ENCODE results near the gene PIK3CB. TPM values are rescaled to one million over a fixed set of nuclear protein-coding genes. Genes with fewer than 3 reads are reported as not detected.
A peak's percentile ranks its signal among the peaks of the same experiment; 100 is the strongest.

PIK3CB gene
- polyA plus RNA-seq, 3 donors: 14.1 to 33.6 (median 20.4) TPM

DNA sequence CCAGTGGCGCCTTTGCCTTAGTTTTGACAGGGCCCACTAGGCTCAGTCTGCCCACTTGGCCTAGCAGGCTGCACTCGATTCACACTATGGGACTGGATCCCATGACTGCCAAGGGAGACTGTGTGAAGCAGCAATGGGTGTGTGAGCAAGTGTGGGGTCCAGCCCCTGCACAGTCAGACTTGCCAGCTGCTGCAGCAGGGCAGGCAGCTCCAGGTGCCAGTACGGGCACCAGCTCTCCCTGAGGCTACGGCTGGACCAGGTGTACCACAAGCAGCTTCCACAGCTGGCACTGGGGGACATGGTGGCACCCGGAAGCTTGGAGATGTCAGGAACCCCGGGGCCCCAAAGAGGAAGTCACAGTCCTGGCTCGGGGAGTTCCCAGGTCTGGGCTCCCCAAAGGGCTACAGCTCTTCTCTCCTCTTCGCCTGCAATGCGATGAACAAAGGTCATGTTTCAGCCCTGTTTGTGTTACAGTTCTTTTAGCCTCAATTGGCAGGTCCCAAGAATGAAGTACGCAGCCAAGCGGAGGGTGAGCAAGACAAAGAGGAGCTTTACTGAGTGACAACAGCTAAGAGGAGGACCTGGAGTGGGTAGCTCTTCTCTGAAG, 67.1 kb downstream of the PIK3CB start:
- Mint-ChIP-seq H3K9me3 (peaks cover 9 to 29% (median 15%) of the 10 kb centered on the region in 7 donors), H3K27ac (peak overlapping the region in 4 of 7 donors; percentile 36 to 81 (median 59)), H3K36me3 (peaks cover 20 to 49% of the 10 kb centered on the region in 2 donors), H3K4me3 (no peak overlapping the region), H3K4me1 (peaks cover 5% of the 10 kb centered on the region), H3K27me3 (ENCODE audit: low read depth in 3 of 3) (no peaks in the 10 kb centered on the region)
- H2AFZ ChIP-seq (ENCODE audit: insufficient read depth, low read depth, low read length, poor library complexity, severe bottlenecking): no peak overlapping the region
- peaks cover 13 to 15% of the 10 kb centered on the region in 2 donors for H3K9me3 ChIP-seq (replicated peaks in 1 of 2; ENCODE audit: control insufficient read depth in 1 of 2, insufficient read depth in 1 of 2, low read length in 2 of 2)
- no peaks in the 10 kb centered on the region for H3K4me1 ChIP-seq (ENCODE audit: control insufficient read depth in 1 of 2, insufficient read depth in 2 of 2, low read length in 2 of 2)
- peak overlapping the region in 1 of 2 donors; percentile 59 for H3K27ac ChIP-seq (ENCODE audit: low read depth in 1 of 2, low read length in 2 of 2)
- peaks cover 64% of the 10 kb centered on the region for H4K20me1 ChIP-seq (ENCODE audit: insufficient read depth, low read length)
- WGBS (ENCODE audit: insufficient coverage): 99% methylated on average over 9 of the region's 11 CpGs
- no peaks in the 10 kb centered on the region for H3K27me3 ChIP-seq (ENCODE audit: control insufficient read depth in 2 of 2, insufficient read depth in 2 of 2, low read length in 2 of 2)
- intact Hi-C loops (cut with micrococcal nuclease): no loop called here
- no peak overlapping the region for H3K9ac ChIP-seq (ENCODE audit: insufficient read depth, low read length, poor library complexity, severe bottlenecking)
- no peak for TF ChIP-seq CTCF (IDR thresholded peaks at IDR 0.05)
- H3K36me3 ChIP-seq (replicated peaks in 1 of 2; ENCODE audit: control insufficient read depth in 1 of 2, insufficient read depth in 2 of 2, low read length in 2 of 2): peaks cover 23 to 31% of the 10 kb centered on the region in 2 donors
- H3K4me2 ChIP-seq (replicated peaks; ENCODE audit: extremely low read depth, low read length, poor library complexity, severe bottlenecking): no peak overlapping the region
- no peak for DNase-seq
- no peak overlapping the region for H3K4me3 ChIP-seq (replicated peaks in 1 of 3; ENCODE audit: low read depth in 2 of 3, low read length in 3 of 3)
- peaks cover 92% of the 10 kb centered on the region for H3K79me2 ChIP-seq (ENCODE audit: insufficient read depth, low read length)

- DNase-seq: no peak
- WGBS (ENCODE audit: insufficient coverage): no CpG with 5 or more reads among the region's 2 CpGs
These were observed 73.7 kb downstream of the PIK3CB start for GRCh38 chr3:138761002-138761401.

More at GRCh38 chr3:138761002-138761401, 73.7 kb downstream of the PIK3CB start:
- Histone ChIP-seq H3K27me3 (ENCODE audit: control insufficient read depth in 2 of 2, insufficient read depth in 2 of 2, low read length in 2 of 2) (no peaks in the 10 kb centered on the region), H3K79me2 (ENCODE audit: insufficient read depth, low read length) (peaks cover 73% of the 10 kb centered on the region), H3K36me3 (replicated peaks in 1 of 2; ENCODE audit: control insufficient read depth in 1 of 2, insufficient read depth in 2 of 2, low read length in 2 of 2) (peaks cover 9 to 22% of the 10 kb centered on the region in 2 donors), H3K9ac (ENCODE audit: insufficient read depth, low read length, poor library complexity, severe bottlenecking) (no peak overlapping the region), H4K20me1 (ENCODE audit: insufficient read depth, low read length) (peaks cover 78% of the 10 kb centered on the region), H3K4me3 (replicated peaks in 1 of 3; ENCODE audit: low read depth in 2 of 3, low read length in 3 of 3) (no peak overlapping the region), H3K9me3 (replicated peaks in 1 of 2; ENCODE audit: control insufficient read depth in 1 of 2, insufficient read depth in 1 of 2, low read length in 2 of 2) (no peaks in the 10 kb centered on the region), H3K27ac (ENCODE audit: low read depth in 1 of 2, low read length in 2 of 2) (no peak overlapping the region), H3K4me2 (replicated peaks; ENCODE audit: extremely low read depth, low read length, poor library complexity, severe bottlenecking) (no peak overlapping the region), H2AFZ (ENCODE audit: insufficient read depth, low read depth, low read length, poor library complexity, severe bottlenecking) (no peak overlapping the region), H3K4me1 (ENCODE audit: control insufficient read depth in 1 of 2, insufficient read depth in 2 of 2, low read length in 2 of 2) (peaks cover 0 to 4% of the 10 kb centered on the region in 2 donors)
- peaks cover 26 to 44% of the 10 kb centered on the region in 2 donors for H3K36me3 Mint-ChIP-seq
- TF ChIP-seq CTCF (IDR thresholded peaks at IDR 0.05): no peak
- H3K27me3 Mint-ChIP-seq (ENCODE audit: low read depth in 3 of 3): no peaks in the 10 kb centered on the region
- peak overlapping the region in 1 of 7 donors; percentile 38 for H3K27ac Mint-ChIP-seq
- intact Hi-C loops (cut with micrococcal nuclease): no loop called here
- no peak overlapping the region for H3K4me3 Mint-ChIP-seq
- H3K4me1 Mint-ChIP-seq: peaks cover 4% of the 10 kb centered on the region
- H3K9me3 Mint-ChIP-seq: peaks cover 0 to 4% (median 2%) of the 10 kb centered on the region in 7 donors

Data from CD14-positive monocyte (primary cell).